Esophagus (tissue), 2 donors: ENCODE results near the gene ALOX12B. TPM values are rescaled to one million over a fixed set of nuclear protein-coding genes. Genes with fewer than 3 reads are reported as not detected.
"Not testable (repeated sequence)": the region's sequence is repeated elsewhere in the genome, so short reads cannot be mapped to it uniquely, and the experiment has no call there.

Experiments used
- H3K27ac ChIP-seq, 2 donors: one replicate each; pipeline ENCODE4 v1.5.1; 2013; ENCODE audit warnings: low read depth in 2 of 2, mild to moderate bottlenecking in 2 of 2, inconsistent platforms in 1 of 2, low read length in 1 of 2, moderate library complexity in 1 of 2
- H3K27me3 ChIP-seq, 2 donors: one replicate each; pipeline ENCODE4 v1.6.1; 2013; ENCODE audit warnings: low read length in 2 of 2, control low read depth in 1 of 2, mild to moderate bottlenecking in 1 of 2; ENCODE audit not compliant: insufficient read depth in 2 of 2, control insufficient read depth in 1 of 2
- H3K36me3 ChIP-seq, 2 donors: one replicate each; pipeline ENCODE4 v1.6.1; 2013; ENCODE audit warnings: low read length in 1 of 2; ENCODE audit not compliant: control insufficient read depth in 2 of 2, insufficient read depth in 2 of 2
- H3K4me1 ChIP-seq, 2 donors: one replicate each; pipeline ENCODE4 v1.6.1; 2013; ENCODE audit warnings: low read length in 1 of 2; ENCODE audit not compliant: control insufficient read depth in 2 of 2, insufficient read depth in 2 of 2
- H3K4me3 ChIP-seq, 2 donors: one replicate each; pipeline ENCODE4 v1.5.1; 2013; ENCODE audit warnings: low read length in 2 of 2, mild to moderate bottlenecking in 2 of 2, low read depth in 1 of 2, moderate library complexity in 1 of 2
- H3K9me3 ChIP-seq, 2 donors: one replicate each; pipeline ENCODE4 v1.6.1; 2013; ENCODE audit warnings: mild to moderate bottlenecking in 2 of 2, low read depth in 1 of 2, low read length in 1 of 2, moderate library complexity in 1 of 2; ENCODE audit not compliant: control insufficient read depth in 2 of 2, insufficient read depth in 1 of 2
- WGBS, 2 donors: extraction: QIAGEN DNeasy Blood & Tissue Kit; methylation state at CpG; one replicate each; pipeline ENCODE4 v1.1.7; 2013; 5-methylcytosine and 5-hydroxymethylcytosine counted together
- polyA plus RNA-seq, 2 donors: library from polyadenylated mRNA; stranded (reverse); fragments of 200-250 nt; gene quantifications; one replicate each; pipeline ENCODE4 v1.2.3, GENCODE V29; 2013
- donor health status: healthy with polysubstance abuse.
- donor health status: Bipolar disorder and iron deficiency.

The ALOX12B gene
- polyA plus RNA-seq, 2 donors, result 2.4 to 5.2 TPM

DNA sequence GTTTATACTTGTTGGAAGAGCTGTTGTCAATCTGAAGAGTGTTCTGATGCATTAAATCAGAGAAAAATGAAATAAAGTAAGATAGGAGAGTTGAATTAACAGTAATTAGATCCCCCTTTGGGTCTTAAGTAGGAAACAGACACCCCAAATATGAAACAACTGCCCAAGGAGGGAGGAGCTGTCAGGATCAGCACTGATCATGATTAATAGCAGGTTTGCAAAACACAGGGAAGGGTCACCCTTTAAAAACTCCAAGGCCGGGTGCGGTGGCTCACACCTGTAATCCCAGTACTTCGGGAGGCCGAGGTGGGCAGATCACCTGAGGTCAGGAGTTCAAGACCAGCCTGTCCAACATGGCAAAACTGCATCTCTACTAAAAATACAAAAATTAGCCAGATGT is 19.5 kb upstream of the ALOX12B start:
- H3K9me3 ChIP-seq, H3K36me3 ChIP-seq, H3K4me3 ChIP-seq, H3K27me3 ChIP-seq: not testable (repeated sequence)
- WGBS, 2 donors, result 71 to 75% methylated on average over 4 of the region's 4 CpGs
- H3K4me1 ChIP-seq, result peaks cover 0 to 17% of the 10 kb centered on the region in 2 donors
- H3K27ac ChIP-seq, result peak overlapping the region in 1 of 2 donors; percentile 24

DNA sequence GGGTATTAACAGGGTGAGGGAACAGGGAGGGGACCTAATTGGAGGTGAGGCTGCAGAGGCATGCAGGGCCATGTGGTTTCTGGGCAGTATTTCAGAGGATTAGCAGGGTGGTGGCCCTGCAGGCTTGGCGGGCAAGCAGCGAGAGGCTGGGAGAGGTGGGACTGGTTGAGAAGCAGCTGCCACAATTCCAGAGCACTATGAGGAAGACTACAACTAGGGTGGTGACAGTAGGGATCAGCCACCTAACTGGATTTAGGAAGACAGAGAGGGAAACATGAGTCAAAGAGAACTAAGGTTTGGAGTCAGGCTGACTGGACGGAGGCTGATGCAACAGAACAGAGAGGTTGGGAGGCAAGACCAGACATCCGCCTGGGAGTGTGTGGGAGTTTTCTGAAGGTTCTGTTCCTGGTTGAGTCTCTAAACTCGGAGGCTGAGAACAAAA is 18.5 kb upstream of the ALOX12B start:
- WGBS, 2 donors, result 39 to 53% methylated on average over 5 of the region's 5 CpGs
- H3K27me3 ChIP-seq, result no peaks in the 10 kb centered on the region
- peaks cover 0 to 17% of the 10 kb centered on the region in 2 donors for H3K4me1 ChIP-seq
- no peaks in the 10 kb centered on the region for H3K36me3 ChIP-seq
- H3K9me3 ChIP-seq, result no peaks in the 10 kb centered on the region
- no peak overlapping the region for H3K4me3 ChIP-seq
- peak overlapping the region; percentile 54 to 66 for H3K27ac ChIP-seq

DNA sequence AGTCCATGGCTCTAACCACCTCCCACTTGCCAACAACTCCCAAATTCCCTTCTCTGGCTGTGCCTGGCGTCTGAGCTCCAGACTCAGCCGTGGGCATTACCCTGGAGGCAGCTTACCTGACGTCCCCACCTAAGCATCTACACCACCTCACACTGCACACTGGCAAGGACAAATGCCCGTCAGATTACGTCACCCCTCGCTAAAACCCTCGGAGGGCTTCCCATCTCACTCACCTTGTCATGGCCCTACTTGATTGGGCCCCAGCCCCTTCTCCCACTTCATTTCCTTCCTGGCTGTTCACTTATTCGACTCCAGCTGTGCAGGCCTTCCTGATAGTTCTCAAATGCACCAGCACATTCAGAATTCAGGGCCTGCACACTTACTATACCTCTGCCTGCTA is 17.4 kb upstream of the ALOX12B start:
- WGBS, 2 donors, result 79% methylated on average over 8 of the region's 8 CpGs
- H3K27ac ChIP-seq, result peak overlapping the region in 1 of 2 donors; percentile 57
- H3K9me3 ChIP-seq, result no peaks in the 10 kb centered on the region
- no peaks in the 10 kb centered on the region for H3K27me3 ChIP-seq
- no peak overlapping the region for H3K4me3 ChIP-seq
- no peaks in the 10 kb centered on the region for H3K36me3 ChIP-seq
- H3K4me1 ChIP-seq, result peaks cover 0 to 16% of the 10 kb centered on the region in 2 donors

DNA sequence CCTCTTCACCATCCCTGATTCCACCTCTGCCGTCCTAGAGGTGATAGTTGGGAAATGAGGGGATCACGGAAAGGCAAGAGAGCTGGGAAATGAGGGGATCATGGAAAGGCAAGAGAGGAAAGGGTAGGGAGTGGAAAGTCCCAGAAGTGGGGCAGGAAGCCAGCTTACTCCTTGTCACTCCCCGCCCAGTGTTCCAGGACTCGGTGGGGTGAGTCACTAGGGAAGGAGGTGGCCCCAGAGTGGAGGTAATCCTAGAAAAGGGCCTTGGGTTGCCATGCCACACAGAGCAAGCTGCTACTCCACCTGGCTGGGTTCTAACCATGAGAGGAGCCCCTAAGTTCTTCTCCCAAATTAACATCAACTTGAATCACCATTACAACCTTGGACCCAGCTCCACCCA is 16.0 kb upstream of the ALOX12B start:
- Histone ChIP-seq H3K4me3 (no peak overlapping the region), H3K27me3 (no peaks in the 10 kb centered on the region), H3K36me3 (no peaks in the 10 kb centered on the region), H3K4me1 (peaks cover 0 to 13% of the 10 kb centered on the region in 2 donors), H3K27ac (peak overlapping the region in 1 of 2 donors; percentile 76), H3K9me3 (no peaks in the 10 kb centered on the region)
- 68 to 72% methylated on average over 4 of the region's 4 CpGs for WGBS, 2 donors

DNA sequence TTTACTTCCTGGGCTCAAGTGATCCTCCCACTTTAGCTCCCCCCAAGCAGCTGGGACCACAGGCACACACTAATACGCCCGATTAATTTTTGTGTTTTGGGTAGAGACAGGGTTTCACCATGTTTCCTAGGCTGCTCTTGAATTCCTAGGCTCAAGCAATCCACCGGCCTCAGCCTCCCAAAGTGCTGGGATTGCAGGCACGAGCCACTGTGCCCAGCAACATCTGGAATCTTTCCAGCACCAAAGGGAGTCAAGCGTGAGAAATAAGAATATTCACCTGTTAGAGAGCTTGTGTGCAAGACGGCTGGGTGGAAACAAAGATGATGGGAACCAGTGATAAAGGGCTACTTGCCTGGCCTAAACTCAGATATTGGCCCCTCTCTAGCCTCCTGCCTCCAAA is 14.2 kb upstream of the ALOX12B start:
- H3K36me3 ChIP-seq, result no peaks in the 10 kb centered on the region
- no peaks in the 10 kb centered on the region for H3K27me3 ChIP-seq
- no peaks in the 10 kb centered on the region for H3K9me3 ChIP-seq
- H3K4me1 ChIP-seq, result peaks cover 0 to 13% of the 10 kb centered on the region in 2 donors
- no peak overlapping the region for H3K27ac ChIP-seq
- H3K4me3 ChIP-seq, result no peak overlapping the region
- WGBS, 2 donors, result 67 to 80% methylated on average over 6 of the region's 6 CpGs

DNA sequence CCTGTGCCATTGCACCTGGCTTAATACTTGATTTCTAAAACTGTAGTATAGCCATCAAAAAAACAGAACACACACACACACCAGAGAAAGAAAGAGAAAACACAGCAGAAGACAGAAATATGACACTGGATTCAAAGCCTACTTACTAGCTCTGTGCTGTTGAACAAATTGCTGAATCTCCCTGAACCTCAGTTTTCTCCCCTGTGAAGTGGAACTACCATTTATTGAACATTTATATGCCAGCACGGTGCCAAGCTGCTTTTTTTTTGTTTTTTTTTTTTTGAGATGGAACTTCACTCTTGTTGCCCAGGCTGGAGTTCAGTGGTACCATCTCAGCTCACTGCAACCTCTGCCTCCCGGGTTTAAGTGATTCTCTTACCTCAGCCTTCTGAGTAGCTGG is 13.2 kb upstream of the ALOX12B start:
- 83% methylated on average over 2 of the region's 2 CpGs for WGBS, 2 donors
- H3K36me3 ChIP-seq, result no peaks in the 10 kb centered on the region
- H3K4me1 ChIP-seq, result peaks cover 0 to 13% of the 10 kb centered on the region in 2 donors
- no peak overlapping the region for H3K27ac ChIP-seq
- H3K4me3 ChIP-seq, result no peak overlapping the region
- no peaks in the 10 kb centered on the region for H3K27me3 ChIP-seq
- H3K9me3 ChIP-seq, result no peaks in the 10 kb centered on the region

DNA sequence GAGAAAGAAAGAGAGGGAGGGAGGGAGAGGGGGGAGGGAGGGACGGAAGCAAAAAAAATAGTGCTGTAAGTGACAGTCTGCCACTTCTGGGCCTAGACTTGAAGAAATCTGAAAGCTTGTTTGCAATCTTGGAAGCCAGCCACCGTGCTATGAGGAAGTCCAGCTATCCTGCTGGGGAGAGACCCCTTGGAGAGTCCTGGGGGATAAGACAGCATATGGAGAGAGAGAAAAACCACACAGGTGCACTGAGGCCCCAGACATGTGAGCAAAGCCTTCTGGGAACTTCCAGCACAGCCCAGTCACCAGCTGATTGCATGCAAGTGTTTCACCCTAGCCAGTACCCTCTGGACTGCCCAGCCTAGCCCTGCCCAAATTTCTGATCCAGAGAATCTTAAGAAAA is 12.6 kb upstream of the ALOX12B start:
- 36 to 38% methylated on average over 2 of the region's 2 CpGs for WGBS, 2 donors
- Histone ChIP-seq H3K9me3 (no peaks in the 10 kb centered on the region), H3K27ac (no peak overlapping the region)

DNA sequence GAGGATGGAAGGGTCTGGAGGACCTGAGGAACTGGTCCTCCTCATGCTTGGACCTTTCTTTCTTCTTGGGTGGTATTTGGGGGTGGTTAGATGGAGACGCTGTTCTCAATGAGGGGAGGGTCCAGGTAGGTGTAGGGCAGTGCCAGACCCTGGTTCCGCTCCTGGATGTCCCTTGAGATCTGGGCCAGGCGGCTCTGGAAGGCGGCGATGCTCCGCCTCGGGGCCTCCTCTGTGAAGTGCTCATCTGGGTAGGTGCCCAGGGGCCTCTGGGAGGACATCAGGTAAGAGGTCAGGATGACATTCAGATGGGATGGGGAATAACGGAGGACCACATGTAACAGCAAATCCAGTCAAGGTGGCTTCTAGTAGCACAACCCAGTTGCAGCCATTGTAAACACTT is 9.0 kb upstream of the ALOX12B start:
- Histone ChIP-seq H3K27ac (no peak overlapping the region), H3K27me3 (no peaks in the 10 kb centered on the region), H3K4me1 (peaks cover 0 to 2% of the 10 kb centered on the region in 2 donors), H3K4me3 (no peak overlapping the region), H3K36me3 (no peaks in the 10 kb centered on the region), H3K9me3 (no peaks in the 10 kb centered on the region)
- 90 to 93% methylated on average over 8 of the region's 8 CpGs for WGBS, 2 donors

More for the DNA sequence above, 12.6 kb upstream of the ALOX12B start:
- Histone ChIP-seq H3K4me1 (peaks cover 0 to 13% of the 10 kb centered on the region in 2 donors), H3K4me3 (no peak overlapping the region), H3K36me3 (no peaks in the 10 kb centered on the region), H3K27me3 (no peaks in the 10 kb centered on the region)

DNA sequence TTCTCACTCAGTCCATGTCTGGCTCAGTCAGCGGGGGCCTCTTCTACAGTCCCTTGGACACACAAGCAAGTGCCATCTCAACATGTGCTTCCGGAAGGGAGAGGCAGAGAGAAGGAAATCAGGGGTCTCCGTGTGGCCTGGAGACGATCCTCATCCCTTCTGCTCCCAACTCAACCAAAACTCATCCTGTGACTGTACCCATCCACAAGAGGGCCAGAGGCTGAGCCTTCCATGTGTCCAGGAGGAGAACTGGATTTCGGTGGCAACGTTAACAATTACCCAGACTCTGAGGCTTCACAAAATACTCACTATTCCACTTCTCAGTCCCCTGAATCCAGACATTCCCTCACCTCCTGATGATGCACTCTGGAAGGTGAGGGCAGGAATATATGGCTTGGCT is 7.8 kb upstream of the ALOX12B start:
- Histone ChIP-seq H3K36me3 (no peaks in the 10 kb centered on the region), H3K27me3 (no peaks in the 10 kb centered on the region), H3K9me3 (no peaks in the 10 kb centered on the region), H3K4me3 (no peak overlapping the region), H3K4me1 (peaks cover 0 to 2% of the 10 kb centered on the region in 2 donors), H3K27ac (no peak overlapping the region)
- WGBS, 2 donors, result 77 to 81% methylated on average over 6 of the region's 6 CpGs

DNA sequence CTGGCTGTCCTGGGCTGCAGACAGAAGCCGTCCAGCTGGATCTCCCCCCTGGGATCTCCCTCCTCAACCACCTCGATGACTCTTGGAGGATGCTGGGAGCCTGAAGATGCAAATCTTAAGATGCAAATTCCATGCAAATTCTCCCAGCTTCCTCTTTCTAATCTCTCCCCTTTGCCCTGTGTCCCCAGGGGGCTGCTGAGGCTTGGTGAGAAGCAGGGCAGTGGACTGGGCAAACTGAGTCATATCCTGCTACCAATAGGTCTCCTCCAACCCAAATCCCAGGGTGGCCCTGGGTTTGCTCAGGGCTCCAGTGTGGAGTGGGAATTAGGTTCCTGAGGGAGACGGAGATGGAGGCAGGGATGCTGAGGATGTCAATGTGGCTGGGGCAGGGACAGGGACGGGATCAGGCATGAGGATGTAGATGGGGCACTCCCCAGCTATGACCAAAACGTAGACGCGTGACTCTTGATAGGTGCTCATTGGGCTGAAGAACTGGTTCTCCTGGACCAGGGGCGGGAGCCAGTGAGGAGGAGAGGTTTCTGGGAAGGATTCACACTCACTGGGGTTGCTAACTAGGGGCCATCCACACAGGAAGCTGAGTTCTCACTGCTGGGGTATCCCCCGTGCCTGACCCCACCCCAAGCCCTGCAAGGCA is 3.6 kb upstream of the ALOX12B start:
- Histone ChIP-seq H3K4me3 (no peak overlapping the region), H3K36me3 (no peaks in the 10 kb centered on the region), H3K27ac (peak overlapping the region in 1 of 2 donors; percentile 87), H3K4me1 (peaks cover 2 to 6% of the 10 kb centered on the region in 2 donors), H3K9me3 (no peaks in the 10 kb centered on the region), H3K27me3 (no peaks in the 10 kb centered on the region)
- WGBS, 2 donors, result 38% methylated on average over 9 of the region's 9 CpGs
